Sigmoid colon (tissue), 7 donors: ENCODE measurements around the gene MEF2A. TPM values are rescaled to one million over a fixed set of nuclear protein-coding genes. Genes with fewer than 3 reads are reported as not detected.

Experiments used
- DNase-seq: peaks from one replicate; pipeline ENCODE4 v3.0.0-alpha.2; 2019
- H3K27ac ChIP-seq, 4 donors: fragments of 200-600 bp; sonication (generic); one replicate each; pipeline ENCODE4 v1.5.1; 2016 to 2019; ENCODE audit warnings: mild to moderate bottlenecking in 1 of 4
- H3K27me3 ChIP-seq, 3 donors: fragments of 200-600 bp; sonication (generic); one replicate each; pipeline ENCODE4 v1.5.1; 2019; ENCODE audit warnings: mild to moderate bottlenecking in 1 of 3
- H3K36me3 ChIP-seq, 4 donors: fragments of 200-600 bp; sonication (generic); one replicate each; pipeline ENCODE4 v1.5.1; 2016 to 2019
- H3K4me1 ChIP-seq, 4 donors: fragments of 200-600 bp; sonication (generic); one replicate each; pipeline ENCODE4 v1.5.1; 2017 to 2019
- H3K4me3 ChIP-seq, 4 donors: fragments of 200-600 bp; sonication (generic); one replicate each; pipeline ENCODE4 v1.5.1; 2017 to 2019; ENCODE audit warnings: mild to moderate bottlenecking in 2 of 4, moderate library complexity in 1 of 4
- H3K9me3 ChIP-seq, 4 donors: fragments of 200-600 bp in 3 of 4; sonication (generic) in 3 of 4; one replicate each; pipeline versions ENCODE4 v1.5.1 to v1.6.1; 2013 to 2019
- EP300 ChIP-seq, 4 donors: sonication (generic); formaldehyde crosslinking; IDR thresholded peaks; one replicate each; pipeline ENCODE4 v1.6.1; 2017; ENCODE audit warnings: antibody characterized with exemption in 4 of 4
- POLR2A ChIP-seq, 2 donors: fragments of 450-650 bp; IDR thresholded peaks; one replicate each; pipeline ENCODE4 v1.6.1; 2016; ENCODE audit warnings: antibody characterized with exemption in 2 of 2, mild to moderate bottlenecking in 2 of 2, moderate library complexity in 2 of 2
- POLR2AphosphoS5 ChIP-seq, 4 donors: sonication (generic); formaldehyde crosslinking; IDR thresholded peaks; one replicate each; pipeline ENCODE4 v1.6.1; 2017; ENCODE audit warnings: antibody characterized with exemption in 4 of 4
- WGBS, 2 donors: extraction: QIAGEN DNeasy Blood & Tissue Kit; methylation state at CpG; one replicate each; pipeline ENCODE4 v1.1.7; 2013; 5-methylcytosine and 5-hydroxymethylcytosine counted together
- intact Hi-C: fragments of 100-400 bp; cut with DNase I; formaldehyde crosslinking; loops from one replicate; pipeline ENCODE4 v1.15.1; 2023
- polyA plus RNA-seq, 3 donors: library from polyadenylated mRNA; stranded (reverse); fragments of 200-250 nt; gene quantifications; one replicate each; pipeline ENCODE4 v1.2.3, GENCODE V29; 2013
- total RNA-seq, 4 donors: library from RNA; depleted of rRNA; stranded (reverse); fragments of >200 nt; gene quantifications; one replicate each; pipeline ENCODE4 v1.1.0, GENCODE V29; 2016
- TF ChIP-seq, protein P1 (sequence below), 4 experiments: fragments of 450-650 bp in 3 of 4; fragments of 200-600 bp in 1 of 4; IDR thresholded peaks; one replicate each; pipeline ENCODE4 v1.5.1; 2016 to 2019; ENCODE audit warnings: antibody characterized with exemption in 4 of 4, mild to moderate bottlenecking in 3 of 4, moderate library complexity in 2 of 4
- donor health status: healthy with polysubstance abuse.
- donor health status: Bipolar disorder and iron deficiency.
- donor health status: healthy.

The MEF2A gene
- total and polyA plus RNA-seq, 7 donors, result 11.6 to 123 (median 78.8) TPM

DNA sequence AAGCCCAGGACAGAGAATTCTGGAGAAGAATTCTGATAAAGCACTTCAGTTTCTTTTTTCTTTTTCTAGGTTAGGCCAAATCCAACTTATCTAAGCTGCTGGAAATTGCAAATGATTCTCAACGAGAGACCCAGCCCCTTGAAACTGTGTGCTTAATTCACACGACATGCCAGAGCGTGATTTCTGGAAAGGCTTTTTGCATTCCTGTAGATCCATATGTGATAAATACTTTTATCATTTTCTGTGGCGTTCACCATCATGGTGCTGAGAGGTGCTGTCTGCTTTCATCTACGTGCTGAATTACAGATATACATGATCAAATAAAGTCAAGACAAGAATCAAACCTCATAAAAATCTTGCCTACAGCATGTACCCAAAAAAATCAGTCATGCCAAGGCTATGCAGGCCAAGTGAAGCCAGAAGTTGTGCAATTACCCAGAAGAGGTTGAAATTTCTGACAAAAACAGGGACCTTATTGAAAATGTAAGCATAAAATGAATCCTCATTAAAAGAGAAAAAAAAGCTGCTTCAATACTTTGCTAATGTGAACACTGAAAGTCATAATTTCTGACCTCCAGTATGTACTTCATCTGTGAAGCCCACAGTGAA is 10.8 kb upstream of the MEF2A start:
- TF ChIP-seq POLR2A (IDR thresholded peaks at IDR 0.05), result no peak
- H3K4me3 ChIP-seq, result no peak overlapping the region
- H3K27me3 ChIP-seq, result no peaks in the 10 kb centered on the region
- no peaks in the 10 kb centered on the region for H3K4me1 ChIP-seq
- H3K9me3 ChIP-seq, result no peaks in the 10 kb centered on the region
- H3K36me3 ChIP-seq, result no peaks in the 10 kb centered on the region
- DNase-seq, result no peak
- 73 to 91% methylated on average over 5 of the region's 5 CpGs for WGBS, 2 donors
- intact Hi-C loops, result no loop called here
- H3K27ac ChIP-seq, result no peak overlapping the region

DNA sequence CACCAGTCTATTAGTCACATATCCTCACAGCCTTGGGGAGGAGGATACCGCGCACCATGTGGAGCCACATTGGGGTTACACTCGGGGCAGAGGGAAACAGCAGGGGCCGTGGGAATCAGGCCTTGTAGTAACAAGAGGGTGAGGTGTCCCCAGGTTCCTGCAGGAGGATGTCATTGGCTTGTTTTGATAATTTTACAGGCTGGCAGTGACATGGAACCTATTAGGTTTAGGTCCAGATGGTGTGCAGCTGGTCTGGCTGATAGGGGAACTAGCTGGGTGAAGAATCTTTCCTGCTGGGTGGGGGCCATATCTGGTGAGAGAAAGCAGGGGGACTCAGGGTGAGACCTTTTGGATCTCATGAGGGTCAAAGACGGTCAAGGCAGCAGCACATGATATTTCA is 9.8 kb upstream of the MEF2A start:
- H3K4me3 ChIP-seq, result no peak overlapping the region
- H3K27ac ChIP-seq, result no peak overlapping the region
- H3K9me3 ChIP-seq, result no peaks in the 10 kb centered on the region
- intact Hi-C loops, result no loop called here
- no peak for TF ChIP-seq POLR2A (IDR thresholded peaks at IDR 0.05)
- no peak for TF ChIP-seq POLR2AphosphoS5 (IDR thresholded peaks at IDR 0.05)
- TF ChIP-seq, protein P1, sequence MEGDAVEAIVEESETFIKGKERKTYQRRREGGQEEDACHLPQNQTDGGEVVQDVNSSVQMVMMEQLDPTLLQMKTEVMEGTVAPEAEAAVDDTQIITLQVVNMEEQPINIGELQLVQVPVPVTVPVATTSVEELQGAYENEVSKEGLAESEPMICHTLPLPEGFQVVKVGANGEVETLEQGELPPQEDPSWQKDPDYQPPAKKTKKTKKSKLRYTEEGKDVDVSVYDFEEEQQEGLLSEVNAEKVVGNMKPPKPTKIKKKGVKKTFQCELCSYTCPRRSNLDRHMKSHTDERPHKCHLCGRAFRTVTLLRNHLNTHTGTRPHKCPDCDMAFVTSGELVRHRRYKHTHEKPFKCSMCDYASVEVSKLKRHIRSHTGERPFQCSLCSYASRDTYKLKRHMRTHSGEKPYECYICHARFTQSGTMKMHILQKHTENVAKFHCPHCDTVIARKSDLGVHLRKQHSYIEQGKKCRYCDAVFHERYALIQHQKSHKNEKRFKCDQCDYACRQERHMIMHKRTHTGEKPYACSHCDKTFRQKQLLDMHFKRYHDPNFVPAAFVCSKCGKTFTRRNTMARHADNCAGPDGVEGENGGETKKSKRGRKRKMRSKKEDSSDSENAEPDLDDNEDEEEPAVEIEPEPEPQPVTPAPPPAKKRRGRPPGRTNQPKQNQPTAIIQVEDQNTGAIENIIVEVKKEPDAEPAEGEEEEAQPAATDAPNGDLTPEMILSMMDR (IDR thresholded peaks at IDR 0.05), result no peak
- no peaks in the 10 kb centered on the region for H3K4me1 ChIP-seq
- 75 to 85% methylated on average over 5 of the region's 5 CpGs for WGBS, 2 donors
- no peaks in the 10 kb centered on the region for H3K27me3 ChIP-seq
- no peak for DNase-seq
- no peaks in the 10 kb centered on the region for H3K36me3 ChIP-seq

DNA sequence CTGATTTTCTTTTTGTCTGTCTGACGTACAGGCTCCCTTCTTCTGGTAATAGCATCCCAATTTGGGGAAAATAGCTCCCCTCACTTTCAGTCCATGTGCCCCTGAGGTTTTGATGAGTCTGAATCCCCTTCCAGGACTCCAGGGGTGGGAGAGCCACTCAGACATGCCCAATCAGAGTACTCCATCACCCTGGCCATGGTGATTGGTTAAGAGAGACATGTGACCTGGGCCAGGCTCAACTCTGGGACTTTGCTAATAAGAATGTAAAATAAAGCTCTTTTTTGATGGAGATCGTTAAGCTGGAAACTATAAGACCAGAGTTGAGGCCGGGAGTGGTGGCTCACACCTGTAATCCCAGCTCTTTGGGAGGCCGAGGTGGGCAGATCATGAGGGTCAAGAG is 9.2 kb upstream of the MEF2A start:
- TF ChIP-seq POLR2A (IDR thresholded peaks at IDR 0.05) (no peak), POLR2AphosphoS5 (IDR thresholded peaks at IDR 0.05) (no peak), EP300 (IDR thresholded peaks at IDR 0.05) (no peak)
- TF ChIP-seq, protein P1 (IDR thresholded peaks at IDR 0.05), result no peak
- DNase-seq, result no peak
- Histone ChIP-seq H3K36me3 (no peaks in the 10 kb centered on the region), H3K9me3 (no peaks in the 10 kb centered on the region), H3K4me3 (no peak overlapping the region), H3K27ac (no peak overlapping the region), H3K4me1 (no peaks in the 10 kb centered on the region), H3K27me3 (no peaks in the 10 kb centered on the region)
- 96% methylated on average over 4 of the region's 4 CpGs for WGBS, 2 donors
- intact Hi-C loops, result no loop called here

DNA sequence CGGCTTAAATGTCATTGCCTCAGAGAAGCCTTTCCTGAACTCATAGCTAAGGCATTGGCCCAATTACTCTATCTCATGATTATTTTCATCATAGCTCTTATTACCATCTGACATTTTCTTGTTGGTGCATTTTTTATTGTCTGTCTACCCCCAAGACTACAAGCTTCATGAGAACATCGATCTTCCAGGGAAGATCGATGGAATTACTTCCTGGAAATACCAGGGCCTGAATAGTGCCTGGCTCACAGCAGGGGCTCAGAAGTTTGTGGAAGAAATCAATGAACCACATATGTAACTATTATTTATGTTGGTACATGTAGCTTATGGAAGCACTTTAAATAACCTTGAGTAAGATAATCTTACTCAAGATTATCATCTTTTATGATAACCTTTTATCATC is 7.7 kb upstream of the MEF2A start:
- no peak for DNase-seq
- H3K4me1 ChIP-seq, result peaks cover 0 to 1% (median 0%) of the 10 kb centered on the region in 4 donors
- TF ChIP-seq POLR2AphosphoS5 (IDR thresholded peaks at IDR 0.05) (no peak), POLR2A (IDR thresholded peaks at IDR 0.05) (no peak), EP300 (IDR thresholded peaks at IDR 0.05) (no peak)
- TF ChIP-seq, protein P1 (IDR thresholded peaks at IDR 0.05), result no peak
- no peaks in the 10 kb centered on the region for H3K27me3 ChIP-seq
- no peak overlapping the region for H3K4me3 ChIP-seq
- no peak overlapping the region for H3K27ac ChIP-seq
- intact Hi-C loops, result no loop called here
- WGBS, 2 donors, result 94 to 96% methylated on average over 3 of the region's 3 CpGs
- H3K9me3 ChIP-seq, result no peaks in the 10 kb centered on the region
- H3K36me3 ChIP-seq, result no peaks in the 10 kb centered on the region

DNA sequence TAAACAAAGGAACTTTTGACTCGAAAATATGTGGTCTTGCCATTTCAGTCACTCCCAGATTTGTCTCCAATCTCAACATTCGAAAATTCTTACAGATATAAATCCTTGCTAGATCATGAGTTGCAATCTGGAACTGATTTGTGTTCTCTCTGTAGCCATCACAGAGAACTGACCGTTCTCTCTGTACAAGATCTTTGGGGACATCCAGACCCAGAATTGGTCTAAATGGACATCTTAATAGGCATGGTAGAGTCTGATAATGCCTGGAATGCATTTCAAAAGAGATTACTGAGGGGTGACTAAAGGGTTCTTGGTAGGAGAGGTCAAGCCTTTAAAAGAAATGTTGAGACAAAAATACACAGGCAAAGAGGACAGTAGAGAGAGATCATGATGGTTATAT is 7.2 kb upstream of the MEF2A start:
- intact Hi-C loops, result no loop called here
- Histone ChIP-seq H3K9me3 (no peaks in the 10 kb centered on the region), H3K27ac (no peak overlapping the region), H3K4me3 (no peak overlapping the region), H3K36me3 (no peaks in the 10 kb centered on the region), H3K4me1 (peaks cover 0 to 6% (median 2%) of the 10 kb centered on the region in 4 donors), H3K27me3 (no peaks in the 10 kb centered on the region)
- 88 to 91% methylated on average over 3 of the region's 3 CpGs for WGBS, 2 donors
- DNase-seq, result no peak
- TF ChIP-seq EP300 (IDR thresholded peaks at IDR 0.05) (no peak), POLR2AphosphoS5 (IDR thresholded peaks at IDR 0.05) (no peak)
